ENCODE results near the gene GABRB2. TPM values are rescaled to one million over a fixed set of nuclear protein-coding genes. Genes with fewer than 3 reads are reported as not detected.
A peak's percentile ranks its signal among the peaks of the same experiment; 100 is the strongest.

The GABRB2 gene
- total RNA-seq, 1 experiment from 2014 or later: not detected

- TF ChIP-seq TCF7L2 (IDR thresholded peaks at IDR 0.05; ENCODE audit: low read depth, low read length) (no peak), SIN3A (IDR thresholded peaks at IDR 0.05; ENCODE audit: borderline replicate concordance, insufficient read depth, low read depth, low read length) (no peak), REST (IDR thresholded peaks at IDR 0.05; ENCODE audit: insufficient read depth in 1 of 2, low read depth in 2 of 2, low read length in 1 of 2) (no peak), POLR2AphosphoS5 (IDR thresholded peaks at IDR 0.05; ENCODE audit: low read depth, low read length) (no peak)
- TF ChIP-seq, protein P1, sequence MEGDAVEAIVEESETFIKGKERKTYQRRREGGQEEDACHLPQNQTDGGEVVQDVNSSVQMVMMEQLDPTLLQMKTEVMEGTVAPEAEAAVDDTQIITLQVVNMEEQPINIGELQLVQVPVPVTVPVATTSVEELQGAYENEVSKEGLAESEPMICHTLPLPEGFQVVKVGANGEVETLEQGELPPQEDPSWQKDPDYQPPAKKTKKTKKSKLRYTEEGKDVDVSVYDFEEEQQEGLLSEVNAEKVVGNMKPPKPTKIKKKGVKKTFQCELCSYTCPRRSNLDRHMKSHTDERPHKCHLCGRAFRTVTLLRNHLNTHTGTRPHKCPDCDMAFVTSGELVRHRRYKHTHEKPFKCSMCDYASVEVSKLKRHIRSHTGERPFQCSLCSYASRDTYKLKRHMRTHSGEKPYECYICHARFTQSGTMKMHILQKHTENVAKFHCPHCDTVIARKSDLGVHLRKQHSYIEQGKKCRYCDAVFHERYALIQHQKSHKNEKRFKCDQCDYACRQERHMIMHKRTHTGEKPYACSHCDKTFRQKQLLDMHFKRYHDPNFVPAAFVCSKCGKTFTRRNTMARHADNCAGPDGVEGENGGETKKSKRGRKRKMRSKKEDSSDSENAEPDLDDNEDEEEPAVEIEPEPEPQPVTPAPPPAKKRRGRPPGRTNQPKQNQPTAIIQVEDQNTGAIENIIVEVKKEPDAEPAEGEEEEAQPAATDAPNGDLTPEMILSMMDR (IDR thresholded peaks at IDR 0.05): no peak
- ATAC-seq: no peak
- no peak overlapping the region for H3K27ac ChIP-seq (ENCODE audit: low read length)
- ChIA-PET CTCF (no interaction called here), POLR2A (interaction anchor here (0.6 kb wide), 1 partner anchor 72 kb away, joined by 8 read pairs; no protein-coding TSS in a partner anchor)
- no peaks in the 10 kb centered on the region for H3K36me3 ChIP-seq (ENCODE audit: control insufficient read depth, insufficient read depth, low read length)
- no TSS peak for BruUV-seq (replicated peaks)
- peaks cover 3% of the 10 kb centered on the region; the same call in 1 of the 2 replicates for H3K4me1 ChIP-seq (ENCODE audit: control insufficient read depth, insufficient read depth, low read length)
- no peaks in the 10 kb centered on the region for H3K9me3 ChIP-seq (ENCODE audit: control insufficient read depth, insufficient read depth, low read depth, low read length)
- intact Hi-C loops (cut with micrococcal nuclease; ENCODE audit: unreplicated experiment): no loop called here
- DNase-seq (ENCODE audit: low read depth, low spot score): no peak
- in situ Hi-C loops (cut with HindIII; ENCODE audit: low pct_unique_long_range_greater_than_20kb, low sequenced_read_pairs): no loop called here
- no peak overlapping the region for H3K4me3 ChIP-seq (ENCODE audit: low read depth in 2 of 2, low read length in 2 of 2)
- H3K27me3 ChIP-seq (ENCODE audit: control insufficient read depth, insufficient read depth, low read length): peaks cover 19% of the 10 kb centered on the region
Observed at GRCh38 chr5:161545344-161546094, 1.0 kb downstream of the GABRB2 start.

DNA sequence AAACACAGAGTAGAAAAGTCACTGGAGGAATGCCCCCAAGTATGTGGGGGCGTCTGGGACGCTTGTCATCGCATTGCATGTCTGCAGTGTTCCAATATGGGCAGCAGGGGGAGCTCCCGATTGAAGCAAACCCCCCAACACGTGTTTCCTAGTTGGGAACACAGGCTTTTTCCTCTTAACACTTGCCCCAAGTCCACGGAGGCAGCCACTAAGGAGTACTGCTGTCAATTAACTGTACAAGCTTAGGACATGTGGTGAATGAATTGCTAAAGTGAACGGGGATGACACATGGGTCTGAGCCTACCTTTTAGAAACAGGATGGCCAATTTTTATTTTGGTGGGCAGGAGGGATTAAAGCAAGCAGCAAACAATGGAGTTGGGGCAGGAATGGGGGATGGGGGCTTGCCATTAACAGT, 2.2 kb downstream of the GABRB2 start:
- H3K27ac ChIP-seq (ENCODE audit: low read length): no peak overlapping the region
- intact Hi-C loops (cut with micrococcal nuclease; ENCODE audit: unreplicated experiment): loop anchor here (5.0 kb wide), 2 partner anchors 1803 to 1863 kb away; no protein-coding TSS in a partner anchor
- ChIA-PET CTCF (no interaction called here), POLR2A (interaction anchor here (0.7 kb wide), 1 partner anchor 1103 kb away, joined by 3 read pairs; no protein-coding TSS in a partner anchor)
- DNase-seq (ENCODE audit: low read depth, low spot score): no peak
- no peak overlapping the region for H3K4me3 ChIP-seq (ENCODE audit: low read depth in 2 of 2, low read length in 2 of 2)
- no peaks in the 10 kb centered on the region for H3K36me3 ChIP-seq (ENCODE audit: control insufficient read depth, insufficient read depth, low read length)
- H3K27me3 ChIP-seq (ENCODE audit: control insufficient read depth, insufficient read depth, low read length): peaks cover 19% of the 10 kb centered on the region
- in situ Hi-C loops (cut with HindIII; ENCODE audit: low pct_unique_long_range_greater_than_20kb, low sequenced_read_pairs): no loop called here
- H3K4me1 ChIP-seq (ENCODE audit: control insufficient read depth, insufficient read depth, low read length): peaks cover 3% of the 10 kb centered on the region; the same call in 1 of the 2 replicates
- no TSS peak for BruUV-seq (replicated peaks)
- ATAC-seq: 0 out of 2 replicates have a peak, but pooled peaks have one; percentile 45
- H3K9me3 ChIP-seq (ENCODE audit: control insufficient read depth, insufficient read depth, low read depth, low read length): no peaks in the 10 kb centered on the region
- TF ChIP-seq REST (IDR thresholded peaks at IDR 0.05; ENCODE audit: insufficient read depth in 1 of 2, low read depth in 2 of 2, low read length in 1 of 2) (no peak), POLR2AphosphoS5 (IDR thresholded peaks at IDR 0.05; ENCODE audit: low read depth, low read length) (no peak), TCF7L2 (IDR thresholded peaks at IDR 0.05; ENCODE audit: low read depth, low read length) (no peak), SIN3A (IDR thresholded peaks at IDR 0.05; ENCODE audit: borderline replicate concordance, insufficient read depth, low read depth, low read length) (no peak)
- TF ChIP-seq, protein P1 (IDR thresholded peaks at IDR 0.05): peak; percentile 91

All from Panc1 (cell line).